Central memory CD8-positive, alpha-beta T cell (primary cell): Measurements from ENCODE around the gene MMS22L.

Experiments
- ATAC-seq: fragments of 150-1000 bp; cut with Tn5 transposase; replicated peaks from 2 replicates; pipeline ENCODE4 v1.10.0; 2022; ENCODE audit warnings: mild to moderate bottlenecking, moderate FRiP score, moderate number of reproducible peaks; ENCODE audit not compliant: poor library complexity, severe bottlenecking; ENCODE audit errors: extremely low read depth
- DNase-seq, 2 donors: peaks; one replicate each; pipeline ENCODE4 v3.0.0; 2021; ENCODE audit warnings: low spot score in 2 of 2
- H3K27ac Mint-ChIP-seq: one replicate; pipeline ENCODE4 v1.8.0; 2022; ENCODE audit warnings: low read depth, mild to moderate bottlenecking, moderate library complexity, mixed read lengths
- H3K27me3 Mint-ChIP-seq: one replicate; pipeline ENCODE4 v1.8.0; 2022; ENCODE audit warnings: mixed read lengths
- H3K36me3 Mint-ChIP-seq: one replicate; pipeline ENCODE4 v1.8.0; 2022; ENCODE audit warnings: mild to moderate bottlenecking, moderate library complexity, mixed read lengths; ENCODE audit not compliant: insufficient read depth
- H3K4me1 Mint-ChIP-seq: one replicate; pipeline ENCODE4 v1.8.0; 2022; ENCODE audit warnings: mixed read lengths
- H3K4me3 Mint-ChIP-seq: one replicate; pipeline ENCODE4 v1.8.0; 2022; ENCODE audit warnings: mild to moderate bottlenecking, moderate library complexity, mixed read lengths
- H3K9me3 Mint-ChIP-seq: one replicate; pipeline ENCODE4 v1.8.0; 2022; ENCODE audit warnings: mixed read lengths

The MMS22L gene

DNA sequence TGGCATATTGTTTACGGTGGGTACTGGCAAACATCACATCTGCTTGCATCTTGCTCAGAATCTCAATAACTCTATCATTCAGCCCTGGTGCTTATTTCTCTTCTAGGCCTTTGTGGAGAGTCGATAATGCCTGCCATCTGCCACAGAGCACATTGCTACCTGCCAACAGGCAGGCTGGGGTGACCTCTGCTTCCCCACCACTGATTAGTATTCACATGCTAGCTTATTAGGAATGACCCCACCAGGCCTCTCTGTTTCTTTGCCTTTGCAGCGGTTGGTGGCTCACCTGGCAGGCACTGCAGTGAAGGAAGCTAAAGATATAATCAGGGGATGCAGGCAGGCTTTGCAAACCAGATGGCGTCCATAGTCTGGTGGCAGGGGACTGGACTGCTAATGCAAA is 154.5 kb downstream of the MMS22L start:
- H3K27ac Mint-ChIP-seq: no peak overlapping the region
- DNase-seq (no peak), ATAC-seq (no peak)
- H3K4me1 Mint-ChIP-seq: no peaks in the 10 kb centered on the region
- H3K9me3 Mint-ChIP-seq: no peaks in the 10 kb centered on the region
- H3K27me3 Mint-ChIP-seq: no peaks in the 10 kb centered on the region
- H3K36me3 Mint-ChIP-seq: peaks cover 2% of the 10 kb centered on the region
- H3K4me3 Mint-ChIP-seq: no peak overlapping the region

DNA sequence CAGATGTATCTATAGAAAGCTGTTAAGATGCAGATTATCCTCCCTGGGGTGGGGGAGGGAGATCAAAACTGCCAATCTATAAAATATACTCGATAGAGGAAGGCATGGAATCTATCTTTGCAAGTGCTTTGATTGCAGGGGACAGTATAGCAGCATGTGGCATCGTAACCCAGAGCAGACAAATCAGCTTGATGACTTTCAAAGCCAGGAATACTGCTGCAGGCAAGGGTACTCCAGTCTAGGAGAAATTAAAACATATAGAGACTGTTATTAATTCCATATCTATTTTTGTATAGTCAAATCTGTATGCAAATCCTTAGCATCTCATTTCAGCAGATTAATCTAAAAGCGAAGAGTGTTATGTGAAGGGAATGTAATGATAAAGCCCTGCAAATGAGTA is 159.4 kb downstream of the MMS22L start:
- peaks cover 4% of the 10 kb centered on the region for H3K9me3 Mint-ChIP-seq
- H3K27me3 Mint-ChIP-seq: peaks cover 9% of the 10 kb centered on the region
- DNase-seq (no peak), ATAC-seq (no peak)
- H3K36me3 Mint-ChIP-seq: no peaks in the 10 kb centered on the region
- H3K27ac Mint-ChIP-seq: no peak overlapping the region
- no peak overlapping the region for H3K4me3 Mint-ChIP-seq
- no peaks in the 10 kb centered on the region for H3K4me1 Mint-ChIP-seq

DNA sequence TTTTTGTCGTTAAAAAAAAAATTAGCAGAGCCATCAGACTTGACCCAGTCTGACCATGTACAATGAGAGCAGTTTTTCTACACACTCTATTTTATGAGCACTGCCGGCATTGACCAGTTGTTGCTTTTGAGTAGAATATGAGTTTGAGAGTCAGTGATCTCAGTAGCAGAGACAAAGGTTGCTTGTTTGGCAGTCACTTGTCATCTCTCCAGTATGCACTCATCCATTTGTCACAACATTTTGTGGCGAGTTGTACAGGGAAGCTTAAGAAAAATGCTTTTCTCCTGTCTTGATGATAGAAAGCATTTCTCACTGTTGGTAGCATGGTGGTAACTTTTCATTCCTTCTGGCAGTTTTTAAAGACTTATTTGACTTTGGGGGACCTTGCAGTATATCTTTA is 159.9 kb downstream of the MMS22L start:
- no peaks in the 10 kb centered on the region for H3K4me1 Mint-ChIP-seq
- H3K9me3 Mint-ChIP-seq: peaks cover 4% of the 10 kb centered on the region
- H3K27me3 Mint-ChIP-seq: peaks cover 9% of the 10 kb centered on the region
- no peaks in the 10 kb centered on the region for H3K36me3 Mint-ChIP-seq
- no peak for ATAC-seq
- no peak overlapping the region for H3K27ac Mint-ChIP-seq
- no peak overlapping the region for H3K4me3 Mint-ChIP-seq
- no peak for DNase-seq

DNA sequence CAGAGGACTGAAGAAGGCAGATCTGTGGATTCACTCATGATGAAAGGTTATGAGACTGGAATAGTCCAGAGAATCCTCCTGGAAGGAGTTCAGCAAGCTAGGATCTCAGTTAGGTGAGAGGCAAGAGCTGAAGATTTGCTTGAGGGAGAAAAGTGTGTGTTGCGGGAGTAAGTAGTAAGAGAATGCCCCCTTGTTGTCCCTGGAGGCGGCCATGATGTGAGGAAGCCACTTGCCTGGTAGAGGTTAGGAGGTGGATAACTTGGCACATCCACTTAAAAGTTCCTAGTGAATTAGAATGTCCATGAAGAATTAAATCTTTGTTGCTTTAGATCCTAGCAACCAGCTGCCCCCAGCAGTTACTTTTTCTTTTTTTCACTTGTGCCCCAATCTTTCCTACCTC is 162.5 kb downstream of the MMS22L start:
- H3K4me1 Mint-ChIP-seq: no peaks in the 10 kb centered on the region
- H3K27ac Mint-ChIP-seq: no peak overlapping the region
- H3K9me3 Mint-ChIP-seq: peaks cover 4% of the 10 kb centered on the region
- peaks cover 9% of the 10 kb centered on the region for H3K27me3 Mint-ChIP-seq
- ATAC-seq (no peak), DNase-seq (no peak)
- no peaks in the 10 kb centered on the region for H3K36me3 Mint-ChIP-seq
- H3K4me3 Mint-ChIP-seq: no peak overlapping the region

DNA sequence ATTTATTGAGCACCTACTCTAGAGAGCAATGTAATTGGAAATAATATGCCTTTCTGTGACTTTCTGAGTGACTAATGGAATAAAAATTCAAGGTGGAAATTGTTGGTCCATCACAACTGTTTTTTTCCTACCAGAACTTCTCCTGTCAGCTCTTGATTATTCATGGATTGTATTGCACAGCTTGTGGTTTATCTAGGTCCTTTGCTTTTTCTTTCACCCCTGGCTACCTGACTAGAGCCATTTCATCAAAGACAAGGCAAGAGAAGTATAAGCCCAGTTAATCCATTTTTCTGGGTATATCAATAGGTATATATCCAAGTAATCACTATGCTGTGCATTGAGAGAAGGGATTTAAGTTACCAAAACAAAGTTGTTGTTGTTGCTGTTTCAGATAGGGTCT is 168.4 kb downstream of the MMS22L start:
- H3K4me3 Mint-ChIP-seq: no peak overlapping the region
- DNase-seq (no peak), ATAC-seq (no peak)
- H3K27ac Mint-ChIP-seq: no peak overlapping the region
- H3K36me3 Mint-ChIP-seq: no peaks in the 10 kb centered on the region
- no peaks in the 10 kb centered on the region for H3K9me3 Mint-ChIP-seq
- peaks cover under 1% of the 10 kb centered on the region for H3K27me3 Mint-ChIP-seq
- H3K4me1 Mint-ChIP-seq: no peaks in the 10 kb centered on the region

DNA sequence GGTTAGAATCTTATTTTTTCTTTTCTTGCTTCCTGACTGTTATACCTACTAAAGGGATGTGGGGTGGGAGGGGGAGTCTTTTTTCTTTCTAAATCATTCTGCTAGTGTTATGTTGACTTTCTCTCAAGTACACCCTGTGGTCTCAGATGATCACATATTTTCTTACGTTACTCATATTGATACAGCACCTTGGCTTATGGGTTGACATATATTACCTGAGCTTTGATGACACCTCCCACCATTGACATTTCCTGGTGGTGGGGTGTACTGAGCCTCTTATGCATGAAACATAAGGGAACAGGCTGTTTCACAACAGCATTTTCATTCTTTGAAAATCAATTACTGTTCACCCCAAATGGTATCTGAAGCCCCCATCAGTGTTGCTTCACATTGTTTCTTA is 169.8 kb downstream of the MMS22L start:
- no peaks in the 10 kb centered on the region for H3K27me3 Mint-ChIP-seq
- no peaks in the 10 kb centered on the region for H3K4me1 Mint-ChIP-seq
- H3K4me3 Mint-ChIP-seq: no peak overlapping the region
- no peaks in the 10 kb centered on the region for H3K36me3 Mint-ChIP-seq
- no peaks in the 10 kb centered on the region for H3K9me3 Mint-ChIP-seq
- DNase-seq (no peak), ATAC-seq (no peak)
- no peak overlapping the region for H3K27ac Mint-ChIP-seq

DNA sequence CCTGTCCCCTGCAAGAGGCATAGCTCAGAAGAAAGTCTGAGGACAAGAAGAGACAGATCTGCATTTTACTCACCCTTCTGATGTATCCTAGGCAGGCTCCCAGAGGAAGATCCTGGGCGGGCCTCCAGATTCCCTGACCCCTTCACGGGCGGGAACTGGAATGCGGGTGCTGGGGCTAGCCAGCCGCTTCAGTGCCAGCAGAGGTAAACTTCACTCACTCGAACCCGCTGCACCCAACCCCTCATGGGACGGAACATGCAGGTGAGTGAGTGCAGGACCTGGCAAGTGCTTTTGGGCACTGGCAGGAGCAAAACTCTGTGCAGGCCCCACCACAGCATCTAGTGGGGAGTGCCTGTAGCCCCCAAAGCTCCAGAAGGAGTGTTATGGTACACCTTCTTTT is 171.8 kb downstream of the MMS22L start:
- ATAC-seq: no peak
- Mint-ChIP-seq H3K27me3 (no peaks in the 10 kb centered on the region), H3K36me3 (no peaks in the 10 kb centered on the region), H3K4me3 (no peak overlapping the region), H3K27ac (no peak overlapping the region), H3K4me1 (no peaks in the 10 kb centered on the region), H3K9me3 (no peaks in the 10 kb centered on the region)
- DNase-seq: no peak

DNA sequence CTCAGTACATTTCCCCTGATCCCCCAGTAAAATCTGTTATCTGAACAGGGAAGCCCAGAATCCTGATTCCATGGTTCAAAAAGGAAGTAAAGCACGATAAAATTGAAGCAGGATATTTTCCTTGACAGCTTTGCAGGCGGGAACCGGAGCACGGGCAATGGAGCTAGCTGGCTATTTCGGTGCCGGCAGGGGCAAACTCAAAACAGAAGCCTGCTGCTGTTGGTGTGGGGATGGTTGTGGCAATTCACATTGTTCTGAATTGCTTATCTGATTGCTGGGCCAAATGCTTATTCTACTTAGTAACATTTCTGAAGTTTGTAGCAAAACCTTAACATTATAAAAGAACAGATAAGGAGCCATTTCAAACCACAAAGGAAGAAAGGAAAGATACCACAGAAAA is 172.4 kb downstream of the MMS22L start:
- Mint-ChIP-seq H3K27ac (no peak overlapping the region), H3K27me3 (no peaks in the 10 kb centered on the region), H3K9me3 (no peaks in the 10 kb centered on the region), H3K4me1 (no peaks in the 10 kb centered on the region), H3K4me3 (no peak overlapping the region), H3K36me3 (no peaks in the 10 kb centered on the region)
- DNase-seq: no peak
- ATAC-seq: no peak

DNA sequence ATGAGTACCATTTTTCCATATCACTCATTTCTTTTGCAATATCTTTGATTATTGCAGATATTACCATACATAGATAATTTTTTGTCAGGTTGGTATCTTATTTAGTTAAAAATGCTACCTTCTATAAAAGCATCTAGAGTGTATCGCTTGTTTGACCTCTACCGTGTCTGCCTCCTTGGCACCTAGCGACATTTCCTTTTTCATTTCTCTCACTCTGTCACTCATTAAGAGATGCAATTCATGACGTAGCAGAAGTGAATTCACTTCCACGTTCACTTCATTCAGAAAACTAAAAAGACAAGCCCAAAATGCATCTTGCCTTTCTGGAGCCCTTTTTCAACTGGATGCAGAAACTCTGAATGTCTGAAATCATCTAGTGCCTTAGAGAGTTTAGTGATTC is 172.9 kb downstream of the MMS22L start:
- Mint-ChIP-seq H3K4me1 (no peaks in the 10 kb centered on the region), H3K9me3 (no peaks in the 10 kb centered on the region), H3K27ac (no peak overlapping the region), H3K27me3 (no peaks in the 10 kb centered on the region), H3K4me3 (no peak overlapping the region), H3K36me3 (no peaks in the 10 kb centered on the region)
- no peak for DNase-seq
- no peak for ATAC-seq

DNA sequence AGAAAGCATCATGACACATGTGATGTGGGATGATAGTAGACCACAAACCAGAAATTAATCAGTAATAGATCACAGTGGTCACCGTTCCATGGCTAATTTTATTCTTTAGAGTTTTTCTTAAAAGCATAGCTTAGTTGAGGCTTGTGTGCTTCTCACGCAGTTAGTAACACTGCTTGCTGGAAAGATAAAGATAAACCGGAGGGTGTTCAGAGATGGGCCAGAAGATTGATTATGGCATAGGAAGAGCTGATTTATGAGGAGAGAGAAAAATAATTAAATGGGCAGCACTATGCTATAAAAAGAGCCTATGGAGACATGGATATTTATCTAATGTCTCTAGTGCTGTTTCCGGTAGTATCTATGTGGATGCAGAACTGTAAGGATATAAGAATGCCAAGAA is 173.6 kb downstream of the MMS22L start:
- no peaks in the 10 kb centered on the region for H3K27me3 Mint-ChIP-seq

DNA sequence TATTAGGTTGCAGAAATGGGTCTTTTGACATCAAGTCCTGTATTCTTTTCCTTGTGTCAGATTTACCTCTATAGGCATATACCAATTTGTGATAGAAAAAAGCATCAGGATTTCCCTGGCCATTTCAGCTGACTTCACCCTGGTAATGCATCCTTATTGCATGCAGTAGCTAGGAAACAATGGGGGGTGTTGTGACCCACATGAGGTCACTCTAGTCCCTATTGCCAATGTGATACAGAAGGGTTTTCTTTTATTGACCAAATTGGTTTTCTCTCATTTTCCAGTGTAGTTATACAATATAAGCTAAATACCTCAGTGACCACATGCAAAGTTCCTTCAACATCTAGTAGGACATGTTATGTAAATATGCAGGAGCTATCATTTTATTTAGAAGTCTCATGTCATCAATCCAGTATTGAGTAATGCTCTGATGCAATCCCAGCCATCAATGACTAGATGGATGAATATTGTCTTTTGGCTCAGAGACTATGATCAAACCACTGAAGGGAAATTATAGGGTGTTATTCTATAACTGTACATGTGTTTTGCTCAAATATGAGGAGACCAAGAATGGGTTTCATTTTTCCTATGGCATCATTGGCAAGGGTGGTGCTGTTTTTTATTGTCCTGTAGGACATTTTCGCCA is 180.7 kb downstream of the MMS22L start:
- no peak overlapping the region for H3K27ac Mint-ChIP-seq
- no peaks in the 10 kb centered on the region for H3K9me3 Mint-ChIP-seq
- H3K36me3 Mint-ChIP-seq: peaks cover 3% of the 10 kb centered on the region
- no peaks in the 10 kb centered on the region for H3K4me1 Mint-ChIP-seq
- H3K4me3 Mint-ChIP-seq: no peak overlapping the region
- DNase-seq (no peak), ATAC-seq (no peak)
- no peaks in the 10 kb centered on the region for H3K27me3 Mint-ChIP-seq

More for the DNA sequence above, 173.6 kb downstream of the MMS22L start:
- Mint-ChIP-seq H3K4me3 (no peak overlapping the region), H3K9me3 (no peaks in the 10 kb centered on the region), H3K4me1 (no peaks in the 10 kb centered on the region), H3K27ac (no peak overlapping the region), H3K36me3 (no peaks in the 10 kb centered on the region)
- ATAC-seq: no peak
- no peak for DNase-seq

DNA sequence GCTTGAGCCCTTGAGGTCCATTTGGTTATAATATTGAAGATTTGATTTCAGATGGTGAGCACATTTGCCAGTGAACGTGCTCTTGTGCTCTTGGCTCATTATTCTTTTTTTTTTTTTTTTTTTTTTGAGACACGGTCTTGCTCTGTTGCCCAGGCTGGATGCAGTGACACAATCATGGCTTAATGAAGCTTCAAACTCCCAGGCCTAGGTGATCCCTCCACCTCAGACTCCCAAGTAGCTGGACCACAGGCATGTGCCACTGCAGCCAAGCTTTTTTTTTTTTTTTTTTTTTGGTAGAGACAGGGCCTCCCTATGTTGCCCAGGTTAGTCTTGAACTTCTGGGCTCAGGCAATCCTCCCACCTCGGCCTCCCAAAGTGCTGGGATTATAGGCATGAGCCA is 182.3 kb downstream of the MMS22L start:
- Mint-ChIP-seq H3K36me3 (peaks cover 3% of the 10 kb centered on the region), H3K4me3 (no peak overlapping the region), H3K4me1 (no peaks in the 10 kb centered on the region), H3K9me3 (no peaks in the 10 kb centered on the region), H3K27me3 (no peaks in the 10 kb centered on the region), H3K27ac (no peak overlapping the region)
- DNase-seq: no peak
- no peak for ATAC-seq

DNA sequence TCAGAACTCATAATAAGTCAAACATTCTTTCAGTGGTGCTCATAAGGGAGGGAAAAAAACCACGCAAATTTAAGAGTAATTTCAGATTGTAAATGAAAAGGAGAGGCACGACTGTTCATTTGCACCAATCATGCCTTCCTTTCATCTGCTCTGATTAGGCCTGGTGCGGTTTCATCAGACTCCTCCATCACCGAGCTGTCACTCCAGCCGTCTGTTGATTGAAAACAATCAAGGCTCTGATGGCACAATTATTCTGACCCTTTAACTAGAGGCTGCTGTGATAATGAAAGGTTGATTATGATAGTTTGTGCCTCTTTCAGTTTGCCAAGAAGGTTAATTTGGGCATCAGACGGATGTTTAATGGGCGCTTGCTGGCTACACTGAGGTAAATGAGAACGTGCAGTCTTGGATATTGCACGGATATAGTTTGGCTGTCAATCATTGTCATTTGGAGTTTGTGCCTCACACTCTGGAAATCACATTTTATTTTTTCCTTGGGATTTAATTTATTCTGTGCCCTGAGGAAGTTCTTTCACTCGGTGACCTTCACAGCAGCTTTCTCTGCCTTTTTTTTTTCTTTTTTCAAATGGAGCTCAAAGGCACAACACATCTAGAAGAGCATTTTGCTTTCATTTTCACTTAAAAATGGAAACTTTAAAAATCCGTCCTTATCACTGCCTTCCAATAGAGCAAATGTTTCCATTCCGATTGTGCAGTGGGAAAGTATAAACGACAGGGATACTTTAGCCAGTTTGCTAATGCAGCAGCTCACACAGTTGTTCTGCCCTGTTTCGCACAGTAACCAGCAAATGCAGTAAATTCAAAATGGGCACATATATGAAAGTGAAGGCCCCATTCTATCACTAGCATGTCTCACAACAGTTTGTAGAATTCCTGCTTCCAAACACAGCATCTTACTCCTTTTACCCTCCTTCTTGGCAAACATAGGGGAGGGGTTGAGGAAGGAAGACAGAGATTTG is 185.7 kb downstream of the MMS22L start:
- Mint-ChIP-seq H3K4me3 (no peak overlapping the region), H3K4me1 (no peaks in the 10 kb centered on the region), H3K36me3 (peaks cover 3% of the 10 kb centered on the region), H3K27ac (no peak overlapping the region), H3K9me3 (no peaks in the 10 kb centered on the region), H3K27me3 (no peaks in the 10 kb centered on the region)
- ATAC-seq (no peak), DNase-seq (no peak)
